Stimulated activated naive CD8-positive, alpha-beta T cell treated with anti-CD3 and anti-CD28 coated beads, Interleukin-15, amount 100 ng/mL, for 72 hours (primary cell): Measurements from ENCODE around the gene FOXK2.
A peak's percentile ranks its signal among the peaks of the same experiment; 100 is the strongest.

ENCODE experiments used
- ATAC-seq: fragments of 150-1000 bp; cut with Tn5 transposase; 2 replicates; pipeline ENCODE4 v1.10.0; 2021; ENCODE audit warnings: mild to moderate bottlenecking, moderate library complexity
- DNase-seq, 2 donors: peaks; one replicate each; pipeline ENCODE4 v3.0.0; 2021 to 2022
- H3K27ac Mint-ChIP-seq, 2 donors: one replicate each; pipeline ENCODE4 v1.8.0; 2022; ENCODE audit warnings: mild to moderate bottlenecking in 2 of 2, mixed read lengths in 2 of 2, moderate library complexity in 2 of 2
- H3K27me3 Mint-ChIP-seq: one replicate; pipeline ENCODE4 v1.8.0; 2022; ENCODE audit warnings: mixed read lengths
- H3K4me1 Mint-ChIP-seq: one replicate; pipeline ENCODE4 v1.8.0; 2022; ENCODE audit warnings: mild to moderate bottlenecking, mixed read lengths
- H3K4me3 Mint-ChIP-seq, 2 donors: one replicate each; pipeline ENCODE4 v1.8.0; 2022; ENCODE audit warnings: mild to moderate bottlenecking in 2 of 2, mixed read lengths in 2 of 2, moderate library complexity in 1 of 2
- H3K9me3 Mint-ChIP-seq, 2 donors: one replicate each; pipeline ENCODE4 v1.8.0; 2022; ENCODE audit warnings: mixed read lengths in 2 of 2

FOXK2 gene

DNA sequence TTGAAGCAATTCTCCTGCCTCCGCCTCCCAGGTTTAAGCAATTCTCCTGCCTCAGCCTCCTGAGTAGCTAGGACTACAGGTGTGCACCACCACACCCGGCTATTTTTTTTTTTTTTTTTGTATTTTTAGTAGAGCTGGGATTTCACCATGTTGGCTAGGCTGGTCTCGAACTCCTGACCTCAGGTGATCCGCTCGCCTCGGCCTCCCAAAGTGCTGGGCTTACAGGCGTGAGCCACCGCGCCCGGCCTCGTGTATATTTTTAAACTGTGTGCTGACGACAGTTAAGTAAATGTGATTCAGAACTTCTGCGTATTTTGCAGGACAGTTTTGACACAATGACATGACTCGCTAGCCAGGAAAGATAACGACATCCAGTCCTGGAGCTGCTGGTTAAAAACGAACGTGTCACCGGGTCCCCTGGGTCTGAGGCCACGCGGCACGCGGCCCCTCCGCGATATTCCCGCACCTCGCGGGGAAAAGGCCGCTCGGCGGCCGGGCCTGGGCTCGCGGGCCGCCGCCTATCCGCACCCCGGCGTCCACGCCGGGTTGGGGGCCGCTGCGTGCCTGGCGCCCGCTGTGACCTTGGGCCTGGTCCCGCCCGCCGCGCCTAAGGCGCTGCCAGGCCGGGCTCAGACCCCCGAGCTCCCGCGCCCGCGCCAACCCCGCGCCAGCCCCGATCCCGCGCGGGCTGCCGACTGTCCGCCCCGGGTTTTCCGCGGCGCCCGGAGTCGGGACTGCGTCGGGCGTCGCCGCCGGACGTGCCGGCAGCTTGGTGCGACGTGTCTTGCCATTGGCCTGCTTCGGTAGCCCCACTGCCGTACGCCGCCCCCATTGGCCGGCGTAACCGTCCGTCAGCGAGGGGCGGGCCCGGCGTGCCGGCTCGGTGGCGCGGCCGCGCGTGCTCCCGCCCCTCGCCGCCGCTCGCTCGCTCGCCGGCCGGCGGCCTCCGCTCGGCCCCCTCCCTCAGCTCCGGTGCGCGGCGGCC lies at the start of gene FOXK2:
FOXK2 (plus strand) TSS at position 907 of the 985 bp plus-strand sequence. CDS start 157 bp downstream, outside the sequence.
- Mint-ChIP-seq H3K4me1 (peaks cover 29% of the 10 kb centered on the region), H3K27me3 (no peaks in the 10 kb centered on the region), H3K4me3 (peak within 1 kb of the TSS; percentile 82 to 89), H3K9me3 (no peaks in the 10 kb centered on the region), H3K27ac (peak within 1 kb of the TSS; percentile 90 to 91)
- DNase-seq (peak; percentile 97 to 98), ATAC-seq (peak; percentile 99)

DNA sequence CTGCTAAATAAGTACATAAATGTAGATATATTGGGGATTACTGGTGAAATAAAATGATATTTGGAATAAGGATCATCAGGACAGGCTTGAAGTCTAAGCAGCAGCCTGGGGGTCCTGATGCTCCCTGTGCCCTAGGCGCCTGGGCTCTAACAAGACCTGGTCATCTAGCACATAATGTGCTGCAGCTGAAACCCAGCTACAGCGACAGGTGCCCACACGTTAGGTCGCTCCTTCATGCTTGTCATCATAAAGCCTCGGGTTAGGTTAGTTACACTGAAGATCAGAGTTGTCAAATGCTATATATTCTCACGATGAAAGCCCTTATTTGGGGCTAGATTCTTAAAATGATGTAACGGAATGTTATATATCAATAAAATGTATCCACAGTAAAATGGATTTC lies 49.5 kb upstream of the FOXK2 start:
- Mint-ChIP-seq H3K4me1 (peaks cover 9% of the 10 kb centered on the region), H3K27ac (no peak overlapping the region), H3K4me3 (no peak overlapping the region), H3K27me3 (no peaks in the 10 kb centered on the region), H3K9me3 (no peaks in the 10 kb centered on the region)
- ATAC-seq = no peak
- no peak for DNase-seq

DNA sequence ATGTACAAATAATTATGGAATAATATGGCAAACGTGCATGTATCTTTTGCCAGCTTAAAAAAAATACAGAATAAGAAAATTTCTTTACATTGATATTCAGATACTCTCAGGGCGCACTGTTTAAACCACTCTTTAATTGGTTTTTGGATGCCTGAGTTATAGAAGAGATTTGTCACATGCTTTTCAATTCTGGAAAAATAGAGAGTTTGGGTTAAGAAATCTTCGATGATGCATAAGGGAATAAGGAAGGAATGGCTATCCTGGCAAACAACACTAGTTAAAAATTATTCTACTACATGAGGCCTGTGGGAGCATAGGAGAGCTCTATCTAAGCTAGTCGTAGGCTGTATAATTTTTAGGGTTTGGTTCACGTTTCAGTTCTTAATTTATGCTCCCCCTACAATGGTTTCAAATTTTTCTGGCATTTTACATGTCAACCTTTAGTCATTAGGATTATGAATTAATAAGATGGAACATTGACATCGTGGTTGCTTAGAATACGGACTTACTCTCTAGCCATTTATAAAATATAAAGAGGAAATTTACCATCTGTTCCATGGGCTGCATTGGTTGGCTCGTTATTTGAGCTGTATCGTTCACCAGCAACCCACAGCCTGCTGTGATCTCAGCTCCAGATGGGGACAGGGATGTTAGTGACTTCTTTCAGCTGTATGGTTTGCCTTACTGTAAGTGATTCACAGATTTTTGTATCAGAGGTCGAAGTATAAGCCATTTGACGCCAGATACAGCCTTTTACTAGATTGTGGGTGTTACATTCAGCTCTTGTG lies 45.1 kb upstream of the FOXK2 start:
- no peak overlapping the region for H3K27ac Mint-ChIP-seq

DNA sequence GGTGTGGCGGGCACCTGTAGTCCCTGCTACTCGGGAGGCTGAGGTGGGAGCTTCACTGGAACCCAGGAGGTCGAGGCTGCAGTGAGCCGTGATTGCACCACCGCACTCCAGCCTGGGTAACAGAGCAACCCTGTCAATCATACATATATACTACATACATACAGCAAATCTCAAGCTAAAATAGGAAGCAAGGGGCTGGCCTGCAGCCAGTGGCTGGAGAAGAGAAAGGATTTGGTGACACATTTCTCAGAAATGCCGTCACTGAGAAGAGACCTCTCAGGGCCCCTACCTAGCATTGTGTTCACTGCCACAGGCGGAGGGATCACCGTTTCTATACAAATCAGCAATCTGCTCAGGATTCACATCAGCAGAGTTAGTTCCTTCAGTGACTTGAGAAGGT lies 44.1 kb upstream of the FOXK2 start:
- ATAC-seq = no peak
- no peaks in the 10 kb centered on the region for H3K27me3 Mint-ChIP-seq
- no peak overlapping the region for H3K4me3 Mint-ChIP-seq
- H3K4me1 Mint-ChIP-seq = peaks cover 21% of the 10 kb centered on the region
- no peak for DNase-seq
- H3K27ac Mint-ChIP-seq = peak overlapping the region in 1 of 2 donors; percentile 61
- H3K9me3 Mint-ChIP-seq = no peaks in the 10 kb centered on the region

More for the DNA sequence above, 45.1 kb upstream of the FOXK2 start:
- DNase-seq = no peak
- peaks cover 19% of the 10 kb centered on the region for H3K4me1 Mint-ChIP-seq
- no peaks in the 10 kb centered on the region for H3K9me3 Mint-ChIP-seq
- H3K4me3 Mint-ChIP-seq = no peak overlapping the region
- H3K27me3 Mint-ChIP-seq = no peaks in the 10 kb centered on the region
- ATAC-seq = no peak

DNA sequence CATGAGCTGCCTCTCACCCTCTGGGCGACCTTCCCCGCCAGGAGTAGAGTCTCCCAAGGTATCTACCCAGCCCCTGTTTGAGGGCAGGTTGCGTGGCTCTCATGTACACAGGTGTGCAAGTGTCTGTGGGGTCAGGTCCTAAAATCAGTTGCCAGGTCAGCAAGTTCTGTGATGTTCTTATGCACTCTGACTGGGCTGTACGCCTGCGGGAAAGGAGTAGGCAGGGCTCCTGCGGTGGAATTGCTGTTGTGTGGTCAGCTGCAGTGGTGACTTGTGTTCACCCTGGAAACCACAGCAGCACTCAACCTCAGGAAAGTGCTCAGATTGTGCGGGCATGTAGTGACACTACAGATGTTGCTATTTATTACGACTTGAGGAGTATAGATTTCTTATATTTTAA lies 41.6 kb upstream of the FOXK2 start:
- Mint-ChIP-seq H3K27ac (peak overlapping the region in 1 of 2 donors; percentile 61), H3K4me1 (peaks cover 21% of the 10 kb centered on the region), H3K9me3 (no peaks in the 10 kb centered on the region), H3K4me3 (no peak overlapping the region), H3K27me3 (no peaks in the 10 kb centered on the region)
- ATAC-seq (no peak), DNase-seq (no peak)

DNA sequence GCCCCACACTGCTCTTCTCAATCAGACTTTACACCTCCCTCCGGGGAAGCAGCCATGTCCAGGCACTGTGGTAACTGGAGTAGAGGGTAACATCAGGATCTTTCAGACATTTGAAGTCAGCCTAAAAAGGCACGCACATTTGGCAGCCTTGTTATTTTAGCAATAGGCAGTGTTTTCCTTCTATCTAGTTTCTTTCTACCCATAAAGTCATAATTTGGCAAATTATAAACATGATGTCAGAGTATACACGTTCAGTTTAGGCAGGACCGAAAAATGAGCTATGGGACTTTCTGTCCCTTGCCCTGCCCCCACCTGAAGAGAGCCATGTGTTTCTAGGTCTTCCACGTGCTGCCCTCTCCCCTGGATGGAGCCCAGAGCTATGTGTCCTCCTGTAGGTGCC lies 39.9 kb upstream of the FOXK2 start:
- H3K4me1 Mint-ChIP-seq = peaks cover 21% of the 10 kb centered on the region
- DNase-seq = no peak
- no peaks in the 10 kb centered on the region for H3K9me3 Mint-ChIP-seq
- no peak overlapping the region for H3K4me3 Mint-ChIP-seq
- no peaks in the 10 kb centered on the region for H3K27me3 Mint-ChIP-seq
- peak overlapping the region in 1 of 2 donors; percentile 63 for H3K27ac Mint-ChIP-seq
- ATAC-seq = no peak

DNA sequence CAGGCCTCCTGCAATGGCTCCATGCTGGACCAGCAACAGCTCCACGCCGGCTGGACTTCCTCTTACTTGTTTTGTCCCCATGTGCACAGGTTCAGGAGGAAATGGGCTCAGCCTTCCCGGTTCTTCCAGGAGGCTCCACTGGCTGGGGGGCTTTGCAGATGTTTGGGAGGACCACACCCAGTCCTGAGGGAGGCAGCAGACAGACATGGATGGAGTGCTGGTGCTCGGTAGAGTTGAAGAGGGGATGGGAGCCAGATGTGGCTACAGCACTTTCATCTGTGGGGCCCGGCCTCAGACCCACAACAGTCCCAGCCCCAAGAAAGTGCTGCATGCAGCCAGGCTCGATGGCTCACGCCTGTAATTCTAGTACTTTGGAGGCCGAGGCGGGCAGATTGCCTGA lies 39.2 kb upstream of the FOXK2 start:
- no peaks in the 10 kb centered on the region for H3K27me3 Mint-ChIP-seq
- peaks cover 21% of the 10 kb centered on the region for H3K4me1 Mint-ChIP-seq
- H3K27ac Mint-ChIP-seq = no peak overlapping the region
- no peak for ATAC-seq
- H3K4me3 Mint-ChIP-seq = no peak overlapping the region
- H3K9me3 Mint-ChIP-seq = no peaks in the 10 kb centered on the region
- DNase-seq = no peak

DNA sequence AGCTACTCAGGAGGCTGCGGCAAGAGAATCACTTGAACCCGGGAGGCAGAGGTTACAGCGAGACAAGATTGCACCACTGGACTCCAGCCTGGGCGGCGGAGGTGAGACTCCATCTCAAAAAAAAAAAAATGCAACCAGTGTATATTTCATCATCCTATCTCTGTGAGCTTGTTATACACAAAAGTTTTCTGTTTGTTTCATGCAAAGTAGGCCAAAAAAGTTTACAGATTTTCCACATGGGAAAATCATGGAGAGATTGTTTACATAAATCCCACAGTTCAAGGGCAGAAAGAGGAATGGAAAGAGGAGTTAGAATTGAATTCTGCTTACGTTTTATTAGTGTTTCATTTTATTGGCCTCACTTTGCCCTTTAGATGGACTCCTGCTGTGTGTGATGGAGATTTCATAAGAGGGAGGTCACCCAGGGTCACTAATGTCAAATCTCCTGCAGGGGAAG lies 36.3 kb upstream of the FOXK2 start:
- Mint-ChIP-seq H3K27me3 (no peaks in the 10 kb centered on the region), H3K4me1 (peaks cover 14% of the 10 kb centered on the region), H3K27ac (no peak overlapping the region), H3K4me3 (no peak overlapping the region), H3K9me3 (no peaks in the 10 kb centered on the region)
- no peak for ATAC-seq
- DNase-seq = no peak

DNA sequence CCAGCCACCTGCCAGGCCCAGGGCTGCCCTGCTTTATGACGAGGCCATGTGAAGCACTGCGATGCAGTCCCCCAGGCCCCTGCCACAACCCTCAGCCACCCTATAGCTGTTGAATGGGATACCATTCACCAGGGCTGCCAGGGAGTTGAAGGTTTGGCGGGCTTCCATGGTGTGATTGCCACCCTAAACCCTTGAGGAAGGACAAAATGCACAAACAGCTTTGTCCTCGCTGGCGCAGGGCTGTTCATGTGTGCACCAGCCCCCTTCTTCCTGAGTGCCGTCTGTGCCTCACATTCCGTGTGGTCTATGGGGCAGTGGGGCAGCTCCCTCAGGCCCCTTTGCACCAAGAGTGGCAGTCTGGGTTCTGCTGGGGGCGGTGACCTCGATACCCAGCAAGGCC lies 35.7 kb upstream of the FOXK2 start:
- Mint-ChIP-seq H3K4me3 (no peak overlapping the region), H3K27ac (no peak overlapping the region), H3K9me3 (no peaks in the 10 kb centered on the region), H3K27me3 (no peaks in the 10 kb centered on the region), H3K4me1 (peaks cover 8% of the 10 kb centered on the region)
- DNase-seq (no peak), ATAC-seq (no peak)

DNA sequence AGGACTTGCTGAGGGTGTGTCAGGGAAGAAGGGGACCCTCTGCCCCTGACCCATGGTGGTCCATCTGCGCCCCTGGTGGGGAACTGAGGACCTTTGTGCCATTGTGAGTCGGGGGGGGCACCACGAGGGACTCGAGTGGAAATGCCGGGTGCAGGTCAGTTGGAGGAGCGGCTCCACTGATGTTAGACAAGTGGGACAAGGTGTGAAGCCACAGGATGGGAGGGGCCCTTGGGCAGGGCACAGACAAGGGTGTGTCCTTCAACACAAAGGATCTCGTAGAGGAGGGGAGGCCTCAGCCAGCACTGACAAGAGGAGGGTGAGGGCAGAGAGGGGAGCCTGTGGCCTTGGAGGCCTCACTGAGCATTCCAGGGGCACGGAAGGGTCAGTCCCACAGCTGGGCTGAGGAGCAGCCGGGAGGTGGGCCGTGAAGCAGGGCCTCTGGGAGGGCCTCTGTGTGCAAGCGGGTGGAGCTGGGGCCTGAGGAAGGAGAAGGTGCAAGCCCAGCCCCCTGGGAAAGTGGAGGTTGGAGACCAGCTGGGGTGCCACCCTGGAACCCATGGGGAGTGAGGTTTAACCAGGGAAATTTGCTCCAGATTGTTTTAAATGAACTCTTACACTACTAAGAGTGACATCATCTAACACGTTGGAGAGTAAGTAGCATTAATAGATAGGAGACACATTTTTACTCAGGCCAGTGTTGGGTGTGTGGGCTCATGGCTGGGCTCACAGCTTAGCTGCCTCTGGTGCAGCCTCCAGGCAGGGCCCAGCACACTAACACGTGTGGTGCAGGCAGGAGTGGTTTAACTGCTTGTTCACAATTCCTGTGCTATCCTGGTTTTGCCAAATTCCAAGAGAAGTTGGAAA lies 33.1 kb upstream of the FOXK2 start:
- ATAC-seq (peak; percentile 31), DNase-seq (no peak)
- Mint-ChIP-seq H3K9me3 (no peaks in the 10 kb centered on the region), H3K4me3 (no peak overlapping the region), H3K4me1 (no peaks in the 10 kb centered on the region), H3K27ac (peak overlapping the region in 1 of 2 donors; percentile 78), H3K27me3 (no peaks in the 10 kb centered on the region)

DNA sequence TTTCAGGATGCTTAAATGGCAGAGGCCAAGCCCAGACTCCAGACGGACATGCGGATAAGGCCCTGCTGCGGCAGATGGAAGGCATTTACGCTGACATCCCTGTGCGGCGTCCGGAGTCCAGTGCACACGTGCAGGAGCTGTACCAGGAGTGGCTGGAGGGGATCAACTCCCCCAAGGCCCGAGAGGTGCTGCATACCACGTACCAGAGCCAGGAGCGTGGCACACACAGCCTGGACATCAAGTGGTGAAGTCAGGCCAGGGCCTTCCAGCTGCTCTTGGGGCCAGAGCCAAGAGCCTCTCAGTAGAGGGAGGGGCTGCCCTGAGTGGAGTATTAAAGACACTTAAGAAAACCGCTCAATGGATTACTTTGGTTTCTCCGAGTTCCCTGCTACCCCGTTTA lies 31.6 kb upstream of the FOXK2 start:
- ATAC-seq (no peak), DNase-seq (no peak)
- Mint-ChIP-seq H3K27ac (no peak overlapping the region), H3K4me3 (no peak overlapping the region), H3K27me3 (no peaks in the 10 kb centered on the region), H3K9me3 (no peaks in the 10 kb centered on the region), H3K4me1 (no peaks in the 10 kb centered on the region)

DNA sequence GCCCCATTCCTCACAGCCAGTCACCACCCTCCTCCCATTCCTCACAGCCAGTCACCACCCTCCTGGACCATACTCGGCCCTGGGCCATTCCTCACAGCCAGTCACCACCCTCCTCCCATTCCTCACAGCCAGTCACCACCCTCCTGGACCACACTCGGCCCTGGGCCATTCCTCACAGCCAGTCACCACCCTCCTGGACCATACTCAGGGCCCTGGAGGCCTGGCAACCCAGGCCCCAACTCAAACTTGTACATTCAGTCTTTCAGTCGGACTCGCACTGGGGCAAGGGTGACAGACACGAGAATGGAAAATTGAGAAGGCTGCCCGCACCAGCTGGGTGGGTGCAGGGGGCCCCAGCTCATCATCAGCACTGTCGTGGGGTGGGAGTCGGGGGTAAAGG lies 30.4 kb upstream of the FOXK2 start:
- no peak overlapping the region for H3K27ac Mint-ChIP-seq
- H3K4me1 Mint-ChIP-seq = peaks cover 8% of the 10 kb centered on the region
- ATAC-seq (no peak), DNase-seq (no peak)
- H3K27me3 Mint-ChIP-seq = no peaks in the 10 kb centered on the region
- H3K4me3 Mint-ChIP-seq = no peak overlapping the region
- no peaks in the 10 kb centered on the region for H3K9me3 Mint-ChIP-seq

DNA sequence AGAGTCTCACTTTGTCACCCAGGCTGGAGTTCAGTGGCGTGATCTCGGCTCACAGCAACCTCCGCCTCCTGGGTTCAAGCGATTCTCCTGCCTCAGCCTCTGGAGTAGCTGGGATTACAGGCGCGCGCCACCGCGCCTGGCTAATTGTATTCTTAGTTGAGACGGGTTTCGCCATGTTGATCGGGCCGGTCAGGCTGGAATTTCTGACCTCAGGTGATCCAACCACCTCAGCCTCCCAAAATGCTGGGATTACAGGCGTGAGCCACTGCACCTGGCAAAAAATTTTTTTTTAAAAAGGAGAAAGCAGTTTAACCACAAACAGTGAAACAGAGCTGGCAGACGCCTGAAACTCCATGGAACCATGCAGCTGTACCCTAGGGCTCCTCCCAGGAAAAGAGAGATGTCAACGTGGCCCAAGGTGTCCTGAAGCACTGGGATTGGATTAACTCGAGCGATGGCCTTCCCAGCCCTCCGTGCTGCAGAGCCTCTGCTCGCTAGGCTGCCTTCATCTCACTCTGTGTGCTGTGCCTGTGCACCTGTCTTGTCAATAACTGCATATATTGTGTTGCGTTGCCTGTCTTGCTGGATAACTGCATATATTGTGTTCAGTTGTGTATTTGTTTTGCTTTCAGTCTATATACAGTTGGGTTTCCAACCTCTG lies 29.6 kb upstream of the FOXK2 start:
- Mint-ChIP-seq H3K27me3 (no peaks in the 10 kb centered on the region), H3K27ac (no peak overlapping the region), H3K4me1 (peaks cover 16% of the 10 kb centered on the region), H3K4me3 (no peak overlapping the region), H3K9me3 (no peaks in the 10 kb centered on the region)
- no peak for ATAC-seq
- DNase-seq = no peak

DNA sequence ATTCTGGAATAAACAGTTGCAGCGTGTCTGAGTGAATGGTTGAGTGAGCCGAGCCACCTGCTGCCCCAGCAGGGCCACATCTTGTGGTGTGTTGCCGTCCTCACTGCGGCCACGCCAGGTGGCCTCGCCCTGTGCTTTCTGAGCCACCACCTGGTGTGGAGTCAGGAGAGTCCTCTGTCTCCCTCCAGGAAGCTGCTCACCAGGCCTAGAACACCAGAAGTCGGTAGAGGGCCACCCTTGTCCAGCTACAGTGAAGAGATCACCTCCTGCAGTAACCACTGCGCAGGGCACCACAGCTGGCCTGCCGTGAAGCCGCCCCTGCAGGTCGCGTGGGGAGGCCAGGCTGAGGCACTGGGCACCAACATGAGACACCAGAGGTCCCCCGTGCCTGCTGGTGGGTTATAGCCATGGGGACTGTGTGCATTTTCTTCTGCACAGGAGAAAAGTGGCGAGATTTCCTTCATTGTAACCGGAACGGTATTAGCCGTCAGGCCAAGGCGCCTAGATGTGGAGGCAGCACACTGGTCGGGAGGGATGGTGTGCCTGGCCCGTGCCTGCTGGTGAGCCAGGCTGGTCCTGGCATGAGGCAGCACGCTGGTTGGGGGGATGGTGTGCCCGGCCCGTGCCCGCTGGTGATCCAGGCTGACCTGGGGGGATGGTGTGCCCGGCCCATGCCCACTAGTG lies 28.9 kb upstream of the FOXK2 start:
- H3K4me1 Mint-ChIP-seq = peaks cover 19% of the 10 kb centered on the region
- ATAC-seq = no peak
- no peak overlapping the region for H3K27ac Mint-ChIP-seq
- no peak for DNase-seq
- H3K9me3 Mint-ChIP-seq = no peaks in the 10 kb centered on the region
- H3K27me3 Mint-ChIP-seq = no peaks in the 10 kb centered on the region
- H3K4me3 Mint-ChIP-seq = no peak overlapping the region
